ENCODE measurements around the gene CGB2.
"Not testable (repeated sequence)": the region's sequence is repeated elsewhere in the genome, so short reads cannot be mapped to it uniquely, and the experiment has no call there.

Gene CGB2

GRCh38 chr19:49031642-49032301 lies at the start of gene CGB2:
Gene CGB2, plus strand, starts transcription at chr19:49031890. Its CDS starts 206 bp downstream, at chr19:49032096.
- peak in 1 of 2 donors; percentile 51 for DNase-seq (ENCODE audit: low read depth in 2 of 2)

GRCh38 chr19:48982280-48982679 lies 49.4 kb upstream of the CGB2 start:
- no peak for TF ChIP-seq CTCF (IDR thresholded peaks at IDR 0.05; ENCODE audit: low read depth, low read length)
- no peak for DNase-seq (ENCODE audit: low read depth in 2 of 2)
- no peak overlapping the region for H3K4me3 ChIP-seq (replicated peaks in 1 of 2; ENCODE audit: low read depth in 2 of 2, low read length in 2 of 2)

More at GRCh38 chr19:49031642-49032301, at the start of gene CGB2:
- TF ChIP-seq CTCF (IDR thresholded peaks at IDR 0.05; ENCODE audit: low read depth, low read length): peak; percentile 51
- not testable (repeated sequence) for H3K4me3 ChIP-seq (replicated peaks in 1 of 2; ENCODE audit: low read depth in 2 of 2, low read length in 2 of 2)

GRCh38 chr19:48985711-48986110 lies 46.0 kb upstream of the CGB2 start:
- H3K4me3 ChIP-seq (replicated peaks in 1 of 2; ENCODE audit: low read depth in 2 of 2, low read length in 2 of 2): no peak overlapping the region
- DNase-seq (ENCODE audit: low read depth in 2 of 2): no peak
- no peak for TF ChIP-seq CTCF (IDR thresholded peaks at IDR 0.05; ENCODE audit: low read depth, low read length)

- H3K4me3 ChIP-seq (replicated peaks in 1 of 2; ENCODE audit: low read depth in 2 of 2, low read length in 2 of 2): no peak overlapping the region
- DNase-seq (ENCODE audit: low read depth in 2 of 2): no peak
- no peak for TF ChIP-seq CTCF (IDR thresholded peaks at IDR 0.05; ENCODE audit: low read depth, low read length)
Measured at GRCh38 chr19:48986211-48986610, 45.5 kb upstream of the CGB2 start.

- no peak overlapping the region for H3K4me3 ChIP-seq (replicated peaks in 1 of 2; ENCODE audit: low read depth in 2 of 2, low read length in 2 of 2)
- no peak for TF ChIP-seq CTCF (IDR thresholded peaks at IDR 0.05; ENCODE audit: low read depth, low read length)
- DNase-seq (ENCODE audit: low read depth in 2 of 2): no peak
Measured at GRCh38 chr19:48987323-48987722, 44.4 kb upstream of the CGB2 start.

- H3K4me3 ChIP-seq (replicated peaks in 1 of 2; ENCODE audit: low read depth in 2 of 2, low read length in 2 of 2): no peak overlapping the region
- DNase-seq (ENCODE audit: low read depth in 2 of 2): no peak
- no peak for TF ChIP-seq CTCF (IDR thresholded peaks at IDR 0.05; ENCODE audit: low read depth, low read length)
Measured at GRCh38 chr19:48988286-48988685, 43.4 kb upstream of the CGB2 start.

GRCh38 chr19:48988860-48989259 lies 42.8 kb upstream of the CGB2 start:
- no peak for DNase-seq (ENCODE audit: low read depth in 2 of 2)
- TF ChIP-seq CTCF (IDR thresholded peaks at IDR 0.05; ENCODE audit: low read depth, low read length): no peak
- H3K4me3 ChIP-seq (replicated peaks in 1 of 2; ENCODE audit: low read depth in 2 of 2, low read length in 2 of 2): no peak overlapping the region
